ENCODE data around the gene DPEP3.
"Not testable (repeated sequence)": the region's sequence is repeated elsewhere in the genome, so short reads cannot be mapped to it uniquely, and the experiment has no call there.

DPEP3 gene
- 0 to 0.90 reads per million in 2 experiments for total RNA-seq

GRCh38 chr16:67979955-67980678 lies at the start of gene DPEP3:
Gene DPEP3, minus strand, starts transcription at chr16:67980499. Its CDS starts 119 bp downstream, at chr16:67980380.
- no peak for DNase-seq (ENCODE audit: low read depth)

- DNase-seq (ENCODE audit: low read depth) = no peak
Measured at GRCh38 chr16:68028996-68029395, 48.7 kb upstream of the DPEP3 start.

- peak; percentile 90 for DNase-seq (ENCODE audit: low read depth)
Measured at GRCh38 chr16:68022728-68023537, 42.6 kb upstream of the DPEP3 start, which contains the start of the genes DDX28 and DUS2. Gene DDX28, minus strand, starts transcription at chr16:68023232. Its CDS starts 30 bp downstream, at chr16:68023202. Gene DUS2, plus strand, starts transcription at chr16:68023284. Its CDS starts 14,740 bp downstream, at chr16:68038024.

- DNase-seq (ENCODE audit: low read depth) = no peak
Measured at GRCh38 chr16:68022278-68022727, 42.0 kb upstream of the DPEP3 start.

GRCh38 chr16:68021490-68021889 lies 41.2 kb upstream of the DPEP3 start:
- DNase-seq (ENCODE audit: low read depth) = no peak

- no peak for DNase-seq (ENCODE audit: low read depth)
Measured at GRCh38 chr16:68019167-68019680, 38.9 kb upstream of the DPEP3 start.

- DNase-seq (ENCODE audit: low read depth) = no peak
Measured at GRCh38 chr16:68015681-68016080, 35.4 kb upstream of the DPEP3 start, which contains the start of gene DPEP2NB. Gene DPEP2NB, minus strand, starts transcription at chr16:68015911. Its CDS starts 141 bp downstream, at chr16:68015770.

- no peak for DNase-seq (ENCODE audit: low read depth)
Measured at GRCh38 chr16:68013440-68013839, 33.1 kb upstream of the DPEP3 start.

GRCh38 chr16:68009872-68010271 lies 29.6 kb upstream of the DPEP3 start:
- not testable (repeated sequence) for DNase-seq (ENCODE audit: low read depth)

- DNase-seq (ENCODE audit: low read depth) = no peak
Measured at GRCh38 chr16:68009157-68009735, 28.9 kb upstream of the DPEP3 start.

GRCh38 chr16:68005786-68006286 lies 25.5 kb upstream of the DPEP3 start:
- peak; percentile 12 for DNase-seq (ENCODE audit: low read depth)

GRCh38 chr16:68005211-68005610 lies 24.9 kb upstream of the DPEP3 start:
- no peak for DNase-seq (ENCODE audit: low read depth)

- DNase-seq (ENCODE audit: low read depth) = no peak
Measured at GRCh38 chr16:68003031-68003430, 22.7 kb upstream of the DPEP3 start.

- DNase-seq (ENCODE audit: low read depth) = no peak
Measured at GRCh38 chr16:68000450-68000849, 20.2 kb upstream of the DPEP3 start.

- DNase-seq (ENCODE audit: low read depth) = no peak
Measured at GRCh38 chr16:67999985-68000384, 19.7 kb upstream of the DPEP3 start.

GRCh38 chr16:67998779-67999688 lies 18.7 kb upstream of the DPEP3 start, which contains the start of gene DPEP2:
Gene DPEP2, minus strand, starts transcription at chr16:67999484. Its CDS starts 6,272 bp downstream, at chr16:67993212.
- peak; percentile 22 for DNase-seq (ENCODE audit: low read depth)

- DNase-seq (ENCODE audit: low read depth) = not testable (repeated sequence)
Measured at GRCh38 chr16:67998231-67998778, 18.0 kb upstream of the DPEP3 start.

- DNase-seq (ENCODE audit: low read depth) = no peak
Measured at GRCh38 chr16:67996666-67997065, 16.4 kb upstream of the DPEP3 start.

GRCh38 chr16:67995423-67995822 lies 15.1 kb upstream of the DPEP3 start:
- DNase-seq (ENCODE audit: low read depth) = no peak

GRCh38 chr16:67994040-67994408 lies 13.7 kb upstream of the DPEP3 start:
- DNase-seq (ENCODE audit: low read depth) = not testable (repeated sequence)

All from T follicular helper cell (primary cell).